CD4-positive, alpha-beta T cell (primary cell): ENCODE measurements around the gene C4orf50. TPM values are rescaled to one million over a fixed set of nuclear protein-coding genes. Genes with fewer than 3 reads are reported as not detected.
"Not testable (repeated sequence)": the region's sequence is repeated elsewhere in the genome, so short reads cannot be mapped to it uniquely, and the experiment has no call there.

ENCODE experiments used
- ATAC-seq: fragments of 200-7000 bp; cut with Tn5 transposase; one replicate; pipeline ENCODE4 v1.10.0; 2022; ENCODE audit warnings: mild to moderate bottlenecking; ENCODE audit not compliant: poor library complexity
- CTCF ChIA-PET: fragments of 350-600 bp; sonication (Branson Sonifier 250); formaldehyde crosslinking; loops from one replicate; lab custom pipeline; 2021; ENCODE audit warnings: antibody characterized with exemption, inconsistent platforms; lab: Charles Lee
- POLR2A ChIA-PET: fragments of 350-600 bp; sonication (Branson Sonifier 250); formaldehyde crosslinking; loops from one replicate; lab custom pipeline; 2021; ENCODE audit warnings: antibody characterized with exemption, inconsistent platforms; lab: Charles Lee
- DNase-seq, 14 experiments: peaks; one replicate each; pipeline ENCODE4 v3.0.0-alpha.2; 2013 to 2020; ENCODE audit warnings: mixed read lengths in 2 of 14
- H3K27ac ChIP-seq, 2 donors: one replicate each; pipeline versions ENCODE4 v1.5.1 to v1.7.0; 2013; ENCODE audit warnings: low read length in 2 of 2, low read depth in 1 of 2, mild to moderate bottlenecking in 1 of 2
- H3K27me3 ChIP-seq, 2 experiments: 1 replicate in 1 of 2; 2 replicates in 1 of 2; pipeline versions ENCODE4 v1.6.1 to v1.7.0; 2013; ENCODE audit warnings: low read length in 2 of 2, control low read depth in 1 of 2, mild to moderate bottlenecking in 1 of 2, moderate library complexity in 1 of 2; ENCODE audit not compliant: insufficient read depth in 2 of 2, control insufficient read depth in 1 of 2
- H3K36me3 ChIP-seq: one replicate; pipeline ENCODE4 v1.6.1; 2013; ENCODE audit warnings: low read length, control low read depth; ENCODE audit not compliant: insufficient read depth
- H3K4me1 ChIP-seq: one replicate; pipeline ENCODE4 v1.6.1; 2013; ENCODE audit warnings: low read length, control low read depth; ENCODE audit not compliant: insufficient read depth
- H3K4me3 ChIP-seq: one replicate; pipeline ENCODE4 v1.5.1; 2013; ENCODE audit warnings: mild to moderate bottlenecking, low read length, moderate library complexity
- H3K9me3 ChIP-seq, 2 experiments: 1 replicate in 1 of 2; 2 replicates in 1 of 2; pipeline versions ENCODE4 v1.6.1 to v1.7.0; 2013; ENCODE audit warnings: low read length in 2 of 2, mild to moderate bottlenecking in 2 of 2, control low read depth in 1 of 2, moderate library complexity in 1 of 2; ENCODE audit not compliant: control insufficient read depth in 1 of 2, insufficient read depth in 1 of 2
- H3K27ac Mint-ChIP-seq: one replicate; pipeline ENCODE4 v1.8.0; 2020; ENCODE audit warnings: mixed read lengths
- H3K27me3 Mint-ChIP-seq: one replicate; pipeline ENCODE4 v1.8.0; 2021; ENCODE audit warnings: mixed read lengths
- H3K36me3 Mint-ChIP-seq: one replicate; pipeline ENCODE4 v1.8.0; 2021; ENCODE audit warnings: low read depth, mixed read lengths
- H3K4me1 Mint-ChIP-seq: one replicate; pipeline ENCODE4 v1.8.0; 2021; ENCODE audit warnings: low read depth, mixed read lengths
- H3K4me3 Mint-ChIP-seq: one replicate; pipeline ENCODE4 v1.8.0; 2020; ENCODE audit warnings: mild to moderate bottlenecking, mixed read lengths
- H3K9me3 Mint-ChIP-seq: one replicate; pipeline ENCODE4 v1.8.0; 2020; ENCODE audit warnings: mixed read lengths
- CTCF ChIP-seq: fragments of 200-600 bp; IDR thresholded peaks from one replicate; pipeline ENCODE4 v1.8.0; 2022; ENCODE audit warnings: antibody characterized with exemption, mild to moderate bottlenecking
- intact Hi-C, 2 experiments: fragments of 100-400 bp; cut with DNase I in 1 of 2; cut with micrococcal nuclease in 1 of 2; formaldehyde crosslinking; loops; one replicate each; pipeline versions ENCODE4 v1.15.1 to v1.9.0; 2023 to 2025; cut with DNase I, micrococcal nuclease
- total RNA-seq, 174 experiments: library from RNA in 2 of 174; stranded (reverse) in 2 of 174; gene quantifications; one replicate each; pipeline ENCODE4 v1.2.3 and lab custom pipeline; 2021 to 2026

The C4orf50 gene
- total RNA-seq, 2 experiments from 2014 or later = 0.16 to 0.20 TPM

GRCh38 chr4:5996641-5997040, 21.6 kb downstream of the C4orf50 start:
- no peaks in the 10 kb centered on the region for H3K36me3 Mint-ChIP-seq
- no peak for ATAC-seq
- intact Hi-C loops = no loop called here
- Histone ChIP-seq H3K9me3 (no peaks in the 10 kb centered on the region), H3K27ac (no peak overlapping the region), H3K4me3 (no peak overlapping the region), H3K27me3 (peaks cover 0 to 2% of the 10 kb centered on the region in 2 experiments), H3K4me1 (no peaks in the 10 kb centered on the region), H3K36me3 (no peaks in the 10 kb centered on the region)
- DNase-seq = no peak
- H3K27ac Mint-ChIP-seq = no peak overlapping the region
- ChIA-PET CTCF (interaction anchor here (0.9 to 2.4 kb wide), 2 partner anchors 331 to 335 kb away, joined by 3 to 17 read pairs; no protein-coding TSS in a partner anchor), POLR2A (no interaction called here)
- TF ChIP-seq CTCF = no peak
- H3K27me3 Mint-ChIP-seq = peaks cover 20% of the 10 kb centered on the region
- H3K4me1 Mint-ChIP-seq = no peaks in the 10 kb centered on the region
- no peak overlapping the region for H3K4me3 Mint-ChIP-seq
- no peaks in the 10 kb centered on the region for H3K9me3 Mint-ChIP-seq

- POLR2A ChIA-PET = no interaction called here
- H3K27me3 ChIP-seq = peaks cover 0 to 2% of the 10 kb centered on the region in 2 experiments
- H3K9me3 ChIP-seq = no peaks in the 10 kb centered on the region
- Mint-ChIP-seq H3K27ac (no peak overlapping the region), H3K4me3 (no peak overlapping the region), H3K4me1 (no peaks in the 10 kb centered on the region), H3K9me3 (no peaks in the 10 kb centered on the region), H3K36me3 (no peaks in the 10 kb centered on the region), H3K27me3 (peaks cover 20% of the 10 kb centered on the region)
- H3K4me1 ChIP-seq = no peaks in the 10 kb centered on the region
- no peaks in the 10 kb centered on the region for H3K36me3 ChIP-seq
- CTCF ChIA-PET = no interaction called here
- H3K27ac ChIP-seq = no peak overlapping the region
- intact Hi-C loops = no loop called here
- H3K4me3 ChIP-seq = no peak overlapping the region
- DNase-seq = no peak
- TF ChIP-seq CTCF = no peak
- no peak for ATAC-seq
Measured at GRCh38 chr4:5995901-5996623, 22.2 kb downstream of the C4orf50 start.

- no peaks in the 10 kb centered on the region for H3K9me3 ChIP-seq
- no peak overlapping the region for H3K4me3 ChIP-seq
- no peaks in the 10 kb centered on the region for H3K36me3 Mint-ChIP-seq
- no peaks in the 10 kb centered on the region for H3K4me1 ChIP-seq
- ATAC-seq (no peak), DNase-seq (no peak)
- no peak overlapping the region for H3K27ac Mint-ChIP-seq
- no peaks in the 10 kb centered on the region for H3K9me3 Mint-ChIP-seq
- intact Hi-C loops = no loop called here
- POLR2A ChIA-PET = no interaction called here
- no peak for TF ChIP-seq CTCF
- peaks cover 0 to 2% of the 10 kb centered on the region in 2 experiments for H3K27me3 ChIP-seq
- H3K36me3 ChIP-seq = no peaks in the 10 kb centered on the region
- H3K27ac ChIP-seq = no peak overlapping the region
- peaks cover 15% of the 10 kb centered on the region for H3K27me3 Mint-ChIP-seq
- no peak overlapping the region for H3K4me3 Mint-ChIP-seq
- CTCF ChIA-PET = no interaction called here
- no peaks in the 10 kb centered on the region for H3K4me1 Mint-ChIP-seq
Measured at GRCh38 chr4:5993876-5994811, 24.1 kb downstream of the C4orf50 start.

GRCh38 chr4:5993346-5993745, 24.9 kb downstream of the C4orf50 start:
- H3K9me3 Mint-ChIP-seq, H3K4me1 Mint-ChIP-seq, H3K4me1 ChIP-seq, DNase-seq, ATAC-seq, H3K36me3 ChIP-seq, H3K27ac Mint-ChIP-seq, H3K27me3 ChIP-seq, H3K36me3 Mint-ChIP-seq, H3K9me3 ChIP-seq, POLR2A ChIA-PET, H3K4me3 ChIP-seq, H3K27ac ChIP-seq, intact Hi-C loops, H3K4me3 Mint-ChIP-seq, CTCF ChIA-PET: not testable (repeated sequence)
- H3K27me3 Mint-ChIP-seq = peaks cover 11% of the 10 kb centered on the region
